ENCODE results near the gene MRPL28.

MRPL28 gene

DNA sequence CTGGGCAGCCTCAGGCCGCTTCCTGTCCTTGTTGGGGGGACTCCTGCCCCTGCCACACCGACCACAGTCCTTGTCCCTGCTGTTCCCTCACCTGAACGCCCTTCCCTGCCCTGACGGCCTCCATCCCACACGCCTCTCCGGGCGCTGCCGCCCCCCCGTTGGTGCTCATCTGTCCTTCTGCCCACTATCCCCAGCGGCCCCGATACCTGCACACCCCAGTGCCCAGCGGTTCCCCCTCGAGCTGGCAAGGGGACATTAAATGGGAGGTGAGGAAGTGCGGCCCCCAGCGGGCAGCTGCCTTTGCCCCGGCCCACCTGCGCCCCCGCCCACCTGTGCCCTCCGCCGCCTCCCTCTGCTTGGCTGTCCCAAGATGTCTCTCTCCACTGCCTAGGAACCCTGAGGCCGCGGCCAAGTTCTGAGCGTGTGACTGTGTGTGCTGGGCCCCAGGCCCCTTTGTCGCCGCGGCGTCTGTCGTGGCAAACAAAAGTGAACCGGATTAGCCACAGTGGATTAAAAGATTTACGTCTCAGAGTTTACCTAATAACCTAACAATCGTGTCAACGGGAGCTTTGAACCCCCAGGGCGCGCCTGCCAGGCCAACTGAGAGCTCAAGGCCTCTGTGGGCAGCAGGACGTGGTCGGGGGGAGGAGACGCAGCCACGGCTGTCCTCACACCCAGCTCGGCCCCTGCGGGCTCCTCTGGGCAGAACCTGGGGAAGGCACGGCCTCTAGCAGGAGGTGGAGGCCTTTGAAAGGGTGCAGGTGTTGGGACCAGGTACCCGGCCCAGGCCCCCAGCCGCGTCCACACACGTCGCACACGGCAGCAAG is 10.3 kb downstream of the MRPL28 start:
- Histone ChIP-seq H3K4me3 (no peak overlapping the region), H3K27ac (no peak overlapping the region)
- TF ChIP-seq, protein P1, sequence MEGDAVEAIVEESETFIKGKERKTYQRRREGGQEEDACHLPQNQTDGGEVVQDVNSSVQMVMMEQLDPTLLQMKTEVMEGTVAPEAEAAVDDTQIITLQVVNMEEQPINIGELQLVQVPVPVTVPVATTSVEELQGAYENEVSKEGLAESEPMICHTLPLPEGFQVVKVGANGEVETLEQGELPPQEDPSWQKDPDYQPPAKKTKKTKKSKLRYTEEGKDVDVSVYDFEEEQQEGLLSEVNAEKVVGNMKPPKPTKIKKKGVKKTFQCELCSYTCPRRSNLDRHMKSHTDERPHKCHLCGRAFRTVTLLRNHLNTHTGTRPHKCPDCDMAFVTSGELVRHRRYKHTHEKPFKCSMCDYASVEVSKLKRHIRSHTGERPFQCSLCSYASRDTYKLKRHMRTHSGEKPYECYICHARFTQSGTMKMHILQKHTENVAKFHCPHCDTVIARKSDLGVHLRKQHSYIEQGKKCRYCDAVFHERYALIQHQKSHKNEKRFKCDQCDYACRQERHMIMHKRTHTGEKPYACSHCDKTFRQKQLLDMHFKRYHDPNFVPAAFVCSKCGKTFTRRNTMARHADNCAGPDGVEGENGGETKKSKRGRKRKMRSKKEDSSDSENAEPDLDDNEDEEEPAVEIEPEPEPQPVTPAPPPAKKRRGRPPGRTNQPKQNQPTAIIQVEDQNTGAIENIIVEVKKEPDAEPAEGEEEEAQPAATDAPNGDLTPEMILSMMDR (IDR thresholded peaks at IDR 0.05) = no peak
- DNase-seq (ENCODE audit: low spot score) = no peak

DNA sequence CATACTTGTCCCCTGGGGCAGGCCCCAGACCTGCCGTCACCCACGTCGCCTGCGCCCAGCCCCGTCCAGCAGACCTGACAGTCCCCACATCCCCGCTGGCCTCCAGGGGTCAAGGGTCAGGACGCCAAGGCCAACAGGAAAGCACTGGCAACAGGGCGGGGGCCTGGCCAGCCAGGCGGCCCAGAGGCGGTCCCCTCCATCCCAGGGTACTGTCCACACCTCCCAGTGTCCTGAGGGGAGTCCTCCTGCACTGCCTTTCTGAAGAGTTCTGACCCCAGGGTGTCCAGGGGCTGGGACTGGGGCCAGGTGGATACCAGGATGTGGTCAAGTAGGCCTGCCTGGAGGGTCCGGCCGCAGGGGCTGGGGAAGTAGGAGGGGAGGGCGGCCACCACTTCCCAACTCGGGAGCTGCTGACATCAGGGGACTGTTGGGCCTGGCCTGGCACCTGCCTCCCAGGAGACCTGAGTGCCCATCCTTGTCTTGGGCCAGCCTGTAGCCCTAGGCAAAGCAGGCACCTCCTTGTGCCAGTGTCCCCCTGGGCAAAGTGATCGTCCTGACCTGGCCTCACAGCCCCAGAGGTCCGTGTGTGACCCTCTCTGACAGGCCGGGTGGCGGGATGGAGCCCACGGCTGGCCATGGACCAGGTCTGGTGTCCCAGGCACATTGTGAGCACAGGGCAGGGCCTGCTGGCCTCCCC is 11.1 kb downstream of the MRPL28 start:
- Histone ChIP-seq H3K4me3 (no peak overlapping the region), H3K27ac (no peak overlapping the region)
- TF ChIP-seq, protein P1 (IDR thresholded peaks at IDR 0.05) = no peak
- DNase-seq (ENCODE audit: low spot score) = no peak

DNA sequence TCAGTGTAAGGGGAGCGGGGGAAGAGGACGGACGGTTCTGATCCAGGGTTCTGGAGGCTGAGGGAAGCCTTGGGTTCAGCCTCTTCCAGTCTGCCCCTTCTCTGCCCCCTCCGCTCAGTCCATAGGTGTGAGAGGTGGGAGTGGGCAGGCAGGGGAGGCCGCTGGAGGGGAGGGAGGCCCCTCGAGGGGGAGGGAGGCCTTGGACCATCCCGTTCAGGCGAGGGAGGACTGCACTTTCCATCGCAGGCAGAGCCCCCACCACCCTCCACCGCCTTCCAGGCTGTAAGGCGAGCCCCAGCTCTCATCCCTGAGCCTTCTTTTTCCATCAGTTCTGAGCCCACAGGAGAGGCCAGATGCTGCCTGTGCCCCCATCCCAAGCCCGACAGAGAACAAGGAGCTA is 13.6 kb downstream of the MRPL28 start:
- no peak for DNase-seq (ENCODE audit: low spot score)
- TF ChIP-seq, protein P1 (IDR thresholded peaks at IDR 0.05) = no peak
- no peak overlapping the region for H3K4me3 ChIP-seq
- no peak overlapping the region for H3K27ac ChIP-seq

DNA sequence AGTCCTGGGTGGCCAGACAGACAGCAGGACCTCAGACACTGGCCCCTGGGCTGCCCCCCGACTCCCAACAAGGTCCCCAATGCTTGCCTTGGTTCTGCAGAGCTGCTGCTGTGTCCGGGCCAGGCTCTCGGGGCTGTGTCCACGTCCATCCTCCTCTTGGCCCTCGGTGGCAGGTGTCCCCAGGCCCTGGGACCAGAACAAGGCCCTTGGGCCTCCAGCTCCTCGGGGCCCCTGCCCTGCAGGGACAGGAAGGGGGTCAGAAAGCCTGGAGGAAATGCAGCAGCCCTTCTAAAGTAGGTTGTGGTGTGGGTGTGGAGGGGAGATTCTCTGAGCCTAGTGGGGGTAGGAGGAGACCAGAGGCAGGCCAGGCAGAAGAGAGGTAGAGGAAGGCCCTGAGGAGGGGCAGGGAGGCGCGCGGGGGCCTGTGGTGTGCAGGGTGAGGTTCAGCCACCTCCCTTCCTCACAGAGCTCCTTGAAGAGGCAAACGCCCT is 15.3 kb downstream of the MRPL28 start:
- DNase-seq (ENCODE audit: low spot score) = no peak
- TF ChIP-seq, protein P1 (IDR thresholded peaks at IDR 0.05) = no peak
- Histone ChIP-seq H3K4me3 (no peak overlapping the region), H3K27ac (no peak overlapping the region)

DNA sequence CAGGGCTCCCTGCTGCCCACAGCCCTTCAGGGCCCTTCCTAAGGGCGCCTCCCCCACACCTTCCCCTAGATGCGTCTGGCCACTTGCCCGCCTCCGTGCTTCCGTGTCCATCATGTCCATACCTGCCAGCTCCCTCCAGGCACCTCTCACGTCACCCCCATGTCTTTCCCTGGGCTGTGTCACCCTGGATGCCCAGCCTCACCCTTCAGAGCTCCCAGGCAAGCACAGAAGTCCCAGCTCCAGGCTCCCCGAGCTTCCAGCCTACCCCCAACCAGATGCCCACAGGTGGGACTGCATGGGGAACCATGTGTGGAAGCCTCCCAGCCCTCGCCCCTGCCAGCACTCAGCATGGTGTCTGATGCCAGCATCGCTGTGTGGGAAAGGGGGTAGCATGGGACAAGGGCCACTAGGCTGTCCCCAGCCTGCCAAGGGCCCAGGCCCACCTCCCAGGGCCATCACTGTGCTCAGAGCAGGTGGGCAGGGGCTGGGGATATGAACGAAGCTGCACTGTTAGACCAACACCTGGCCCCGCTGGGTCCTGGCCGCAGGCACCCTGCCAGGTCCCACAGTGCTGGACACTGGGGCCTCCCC is 16.0 kb downstream of the MRPL28 start:
- DNase-seq (ENCODE audit: low spot score) = no peak

DNA sequence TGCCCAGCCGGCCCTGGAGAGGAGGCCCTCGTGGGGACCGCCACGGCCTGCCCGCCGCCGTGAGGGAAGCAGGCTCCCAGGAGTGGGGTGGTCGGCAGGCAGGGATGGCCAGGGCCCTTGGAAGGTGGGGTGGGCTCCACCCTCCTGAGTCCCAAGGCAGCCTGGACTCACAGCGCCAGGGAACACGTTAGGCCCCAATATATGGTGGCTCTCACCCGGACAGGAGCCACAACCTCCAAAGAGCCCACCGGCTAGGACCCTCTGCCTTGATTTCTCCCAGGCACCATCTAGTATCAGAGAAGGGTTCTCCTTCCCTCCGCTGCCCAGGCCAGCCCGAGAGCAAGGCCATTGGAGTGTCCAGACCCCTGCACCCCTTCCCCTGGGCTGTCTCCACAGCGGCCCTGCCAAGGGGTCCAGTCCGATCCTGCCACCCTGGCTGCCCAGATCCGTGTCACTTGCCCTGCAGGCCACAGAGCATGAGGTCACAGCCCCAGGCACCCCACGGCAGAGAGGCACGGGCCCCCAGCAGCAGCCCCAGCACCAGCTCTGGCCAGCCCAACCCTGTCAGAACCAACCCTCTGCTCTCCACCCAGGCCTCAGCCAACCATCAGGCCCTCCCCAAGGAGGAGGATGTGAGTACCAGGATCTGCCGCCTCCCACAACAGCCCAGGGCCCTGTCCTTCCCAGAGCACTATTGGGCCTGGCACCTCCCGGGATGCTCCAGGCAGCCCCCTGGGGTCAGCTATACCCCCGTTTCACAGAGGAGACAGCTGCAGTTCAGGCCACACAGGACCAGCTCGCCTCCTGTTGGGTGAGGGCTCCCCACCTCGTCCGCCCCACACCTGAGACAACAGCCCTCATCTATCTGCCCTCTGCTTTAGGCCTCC is 16.7 kb downstream of the MRPL28 start:
- DNase-seq (ENCODE audit: low spot score) = peak; percentile 79
- H3K4me3 ChIP-seq = peak overlapping the region; percentile 99
- TF ChIP-seq, protein P1 (IDR thresholded peaks at IDR 0.05) = no peak
- H3K27ac ChIP-seq = peak overlapping the region; percentile 42 to 88

More for the DNA sequence above, 16.0 kb downstream of the MRPL28 start:
- no peak overlapping the region for H3K27ac ChIP-seq
- H3K4me3 ChIP-seq = no peak overlapping the region
- TF ChIP-seq, protein P1 (IDR thresholded peaks at IDR 0.05) = no peak

Data from coronary artery (tissue), 2 donors.